Suppressor macrophage (primary cell): ENCODE results near the gene DLG2.
"Not testable (repeated sequence)": the region's sequence is repeated elsewhere in the genome, so short reads cannot be mapped to it uniquely, and the experiment has no call there.

Source experiments
- DNase-seq, 4 experiments: peaks; one replicate each; pipeline ENCODE4 v3.0.0-alpha.2; 2020 to 2022

Gene DLG2

GRCh38 chr11:85098996-85099395, 528.1 kb downstream of the DLG2 start:
- DNase-seq = no peak

- DNase-seq = no peak
Measured at GRCh38 chr11:85096939-85097338, 530.2 kb downstream of the DLG2 start.

GRCh38 chr11:85095239-85095638, 531.9 kb downstream of the DLG2 start:
- no peak for DNase-seq

- no peak for DNase-seq
Measured at GRCh38 chr11:85094795-85095194, 532.3 kb downstream of the DLG2 start.

GRCh38 chr11:85089654-85090053, 537.5 kb downstream of the DLG2 start:
- no peak for DNase-seq

GRCh38 chr11:85088286-85088685, 538.9 kb downstream of the DLG2 start:
- no peak for DNase-seq

- DNase-seq = no peak
Measured at GRCh38 chr11:85086504-85087284, 540.5 kb downstream of the DLG2 start.

GRCh38 chr11:85076535-85077330, 550.4 kb downstream of the DLG2 start:
- no peak for DNase-seq

GRCh38 chr11:85062659-85063058, 564.5 kb downstream of the DLG2 start:
- no peak for DNase-seq

- no peak for DNase-seq
Measured at GRCh38 chr11:85052636-85053035, 574.5 kb downstream of the DLG2 start.

GRCh38 chr11:85048801-85049200, 578.3 kb downstream of the DLG2 start:
- no peak for DNase-seq

GRCh38 chr11:85045716-85046115, 581.4 kb downstream of the DLG2 start:
- DNase-seq = no peak

GRCh38 chr11:85044911-85045310, 582.2 kb downstream of the DLG2 start:
- DNase-seq = no peak

GRCh38 chr11:85042361-85042760, 584.8 kb downstream of the DLG2 start:
- DNase-seq = no peak

GRCh38 chr11:85040166-85040565, 587.0 kb downstream of the DLG2 start:
- DNase-seq = no peak

- no peak for DNase-seq
Measured at GRCh38 chr11:85029964-85030363, 597.2 kb downstream of the DLG2 start.

- DNase-seq = no peak
Measured at GRCh38 chr11:85028329-85029101, 598.6 kb downstream of the DLG2 start.

GRCh38 chr11:85027346-85027745, 599.8 kb downstream of the DLG2 start:
- DNase-seq = no peak

- no peak for DNase-seq
Measured at GRCh38 chr11:85021058-85021457, 606.1 kb downstream of the DLG2 start.

GRCh38 chr11:84993386-84993785, 633.8 kb downstream of the DLG2 start:
- no peak for DNase-seq

GRCh38 chr11:84990141-84990540, 637.0 kb downstream of the DLG2 start:
- DNase-seq = no peak

GRCh38 chr11:84987686-84988187, 639.4 kb downstream of the DLG2 start:
- DNase-seq = not testable (repeated sequence)

GRCh38 chr11:84981301-84981700, 645.8 kb downstream of the DLG2 start:
- DNase-seq = no peak
